Measurements from ENCODE around the gene NLK.
"Not testable (repeated sequence)": the region's sequence is repeated elsewhere in the genome, so short reads cannot be mapped to it uniquely, and the experiment has no call there.

Gene NLK

GRCh38 chr17:28042657-28042720 is at the start of gene NLK:
Gene NLK, plus strand, starts transcription at chr17:28042677. Its CDS starts 197 bp downstream, at chr17:28042874.
- DNase-seq, result no peak

- no peak for DNase-seq
These were observed 49.2 kb upstream of the NLK start for GRCh38 chr17:27993161-27993695.

GRCh38 chr17:27993723-27994310 is 48.7 kb upstream of the NLK start:
- DNase-seq, result no peak

- no peak for DNase-seq
These were observed 47.9 kb upstream of the NLK start for GRCh38 chr17:27994586-27994985.

- no peak for DNase-seq
These were observed 46.9 kb upstream of the NLK start for GRCh38 chr17:27995554-27995953.

GRCh38 chr17:27996202-27997043 is 46.1 kb upstream of the NLK start:
- DNase-seq, result no peak

GRCh38 chr17:27997044-27997401 is 45.5 kb upstream of the NLK start:
- DNase-seq, result no peak

GRCh38 chr17:27997522-27997921 is 45.0 kb upstream of the NLK start:
- DNase-seq, result no peak

GRCh38 chr17:28001149-28001548 is 41.3 kb upstream of the NLK start:
- no peak for DNase-seq

GRCh38 chr17:28004344-28004743 is 38.1 kb upstream of the NLK start:
- DNase-seq, result no peak

GRCh38 chr17:28007925-28008324 is 34.6 kb upstream of the NLK start:
- not testable (repeated sequence) for DNase-seq

GRCh38 chr17:28008513-28008912 is 34.0 kb upstream of the NLK start:
- no peak for DNase-seq

- no peak for DNase-seq
These were observed 32.1 kb upstream of the NLK start for GRCh38 chr17:28010406-28010805.

- DNase-seq, result no peak
These were observed 23.9 kb upstream of the NLK start for GRCh38 chr17:28018439-28019070.

GRCh38 chr17:28020515-28020914 is 22.0 kb upstream of the NLK start:
- no peak for DNase-seq

GRCh38 chr17:28029044-28029443 is 13.4 kb upstream of the NLK start:
- DNase-seq, result no peak

GRCh38 chr17:28030386-28030785 is 12.1 kb upstream of the NLK start:
- no peak for DNase-seq

GRCh38 chr17:28031174-28031573 is 11.3 kb upstream of the NLK start:
- DNase-seq, result no peak

GRCh38 chr17:28033972-28034714 is 8.3 kb upstream of the NLK start:
- no peak for DNase-seq

GRCh38 chr17:28035452-28035851 is 7.0 kb upstream of the NLK start:
- DNase-seq, result not testable (repeated sequence)

GRCh38 chr17:28035884-28036283 is 6.6 kb upstream of the NLK start:
- not testable (repeated sequence) for DNase-seq

- no peak for DNase-seq
These were observed 3.7 kb upstream of the NLK start for GRCh38 chr17:28038802-28039201.

- no peak for DNase-seq
These were observed 3.2 kb upstream of the NLK start for GRCh38 chr17:28039251-28039650.

GRCh38 chr17:28040406-28040805 is 2.1 kb upstream of the NLK start:
- DNase-seq, result no peak

Measured in stimulated activated CD4-positive, alpha-beta T cell treated with anti-CD3 and anti-CD28 coated beads, Interleukin-4, amount 100 ng/mL, for 1 hour (primary cell).